Measurements from ENCODE around the gene IPCEF1. TPM values are rescaled to one million over a fixed set of nuclear protein-coding genes. Genes with fewer than 3 reads are reported as not detected.

IPCEF1 gene
- total and polyA plus RNA-seq, 2 of the 8 experiments (the other 6 are each of a cell fraction or from before 2014, with no cell fraction given), result 0.41 to 0.78 TPM

DNA sequence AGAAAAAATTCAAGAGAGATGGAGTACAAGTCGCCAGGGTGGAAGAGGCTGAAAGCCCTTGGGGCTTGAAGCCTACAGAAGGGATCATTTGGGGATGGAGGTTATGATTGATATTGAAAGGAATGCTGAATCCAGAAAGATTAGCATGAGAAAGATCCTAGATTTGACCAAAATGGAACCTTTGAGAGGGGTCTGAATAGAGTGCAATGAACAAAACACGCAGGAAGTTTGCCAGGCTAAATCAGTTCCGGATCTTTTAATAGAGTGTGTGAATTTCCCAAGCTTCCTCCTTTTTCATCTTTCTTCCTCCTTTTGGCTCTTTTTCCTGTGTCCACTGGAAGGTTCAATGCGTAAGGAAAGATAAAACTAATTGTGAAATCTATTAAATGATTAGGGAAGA is 15.3 kb downstream of the IPCEF1 start (continued):
- TF ChIP-seq CHD7 (IDR thresholded peaks at IDR 0.05; ENCODE audit: insufficient replicate concordance, low read length), result no peak
- no peak for TF ChIP-seq CTBP2 (IDR thresholded peaks at IDR 0.05; ENCODE audit: borderline replicate concordance, insufficient read depth, insufficient read length, low read length)
- TF ChIP-seq EGR1 (IDR thresholded peaks at IDR 0.05; ENCODE audit: borderline replicate concordance, low read depth, low read length), result no peak
- no peak for TF ChIP-seq RBBP5 (IDR thresholded peaks at IDR 0.05; ENCODE audit: borderline replicate concordance, low read depth, low read length)
- no peak for TF ChIP-seq EP300 (IDR thresholded peaks at IDR 0.05; ENCODE audit: borderline replicate concordance in 1 of 2, low read depth in 2 of 2, low read length in 2 of 2)
- TF ChIP-seq HDAC2 (IDR thresholded peaks at IDR 0.05; ENCODE audit: borderline replicate concordance in 1 of 2, low read depth in 2 of 2, low read length in 2 of 2), result no peak
